Measurements from ENCODE around the gene CNTNAP2. TPM values are rescaled to one million over a fixed set of nuclear protein-coding genes. Genes with fewer than 3 reads are reported as not detected.

Gene CNTNAP2
- total and polyA plus RNA-seq, 2 of the 8 experiments (the other 6 are each of a cell fraction or from before 2014, with no cell fraction given) = 27.9 to 71.0 TPM

DNA sequence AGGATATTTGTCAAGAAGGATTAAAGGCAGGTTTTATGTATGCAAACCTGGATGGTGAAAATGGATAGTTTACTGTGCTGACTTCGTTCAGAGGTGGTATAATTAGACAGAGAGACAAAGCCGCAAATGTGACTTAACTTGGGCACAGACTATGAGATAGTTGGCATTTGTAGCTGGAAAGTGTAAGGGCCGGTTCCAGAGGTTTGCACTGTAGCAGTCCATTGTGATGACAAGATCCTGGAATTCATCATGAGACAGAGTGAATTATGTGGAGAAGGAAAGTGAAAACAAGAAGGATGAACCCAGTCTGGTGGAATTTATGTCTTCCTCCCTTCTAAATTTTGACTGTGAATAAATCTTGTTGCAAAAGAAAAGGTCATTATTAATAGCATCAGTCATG lies 139.0 kb downstream of the CNTNAP2 start (continued):
- TF ChIP-seq, protein P1, sequence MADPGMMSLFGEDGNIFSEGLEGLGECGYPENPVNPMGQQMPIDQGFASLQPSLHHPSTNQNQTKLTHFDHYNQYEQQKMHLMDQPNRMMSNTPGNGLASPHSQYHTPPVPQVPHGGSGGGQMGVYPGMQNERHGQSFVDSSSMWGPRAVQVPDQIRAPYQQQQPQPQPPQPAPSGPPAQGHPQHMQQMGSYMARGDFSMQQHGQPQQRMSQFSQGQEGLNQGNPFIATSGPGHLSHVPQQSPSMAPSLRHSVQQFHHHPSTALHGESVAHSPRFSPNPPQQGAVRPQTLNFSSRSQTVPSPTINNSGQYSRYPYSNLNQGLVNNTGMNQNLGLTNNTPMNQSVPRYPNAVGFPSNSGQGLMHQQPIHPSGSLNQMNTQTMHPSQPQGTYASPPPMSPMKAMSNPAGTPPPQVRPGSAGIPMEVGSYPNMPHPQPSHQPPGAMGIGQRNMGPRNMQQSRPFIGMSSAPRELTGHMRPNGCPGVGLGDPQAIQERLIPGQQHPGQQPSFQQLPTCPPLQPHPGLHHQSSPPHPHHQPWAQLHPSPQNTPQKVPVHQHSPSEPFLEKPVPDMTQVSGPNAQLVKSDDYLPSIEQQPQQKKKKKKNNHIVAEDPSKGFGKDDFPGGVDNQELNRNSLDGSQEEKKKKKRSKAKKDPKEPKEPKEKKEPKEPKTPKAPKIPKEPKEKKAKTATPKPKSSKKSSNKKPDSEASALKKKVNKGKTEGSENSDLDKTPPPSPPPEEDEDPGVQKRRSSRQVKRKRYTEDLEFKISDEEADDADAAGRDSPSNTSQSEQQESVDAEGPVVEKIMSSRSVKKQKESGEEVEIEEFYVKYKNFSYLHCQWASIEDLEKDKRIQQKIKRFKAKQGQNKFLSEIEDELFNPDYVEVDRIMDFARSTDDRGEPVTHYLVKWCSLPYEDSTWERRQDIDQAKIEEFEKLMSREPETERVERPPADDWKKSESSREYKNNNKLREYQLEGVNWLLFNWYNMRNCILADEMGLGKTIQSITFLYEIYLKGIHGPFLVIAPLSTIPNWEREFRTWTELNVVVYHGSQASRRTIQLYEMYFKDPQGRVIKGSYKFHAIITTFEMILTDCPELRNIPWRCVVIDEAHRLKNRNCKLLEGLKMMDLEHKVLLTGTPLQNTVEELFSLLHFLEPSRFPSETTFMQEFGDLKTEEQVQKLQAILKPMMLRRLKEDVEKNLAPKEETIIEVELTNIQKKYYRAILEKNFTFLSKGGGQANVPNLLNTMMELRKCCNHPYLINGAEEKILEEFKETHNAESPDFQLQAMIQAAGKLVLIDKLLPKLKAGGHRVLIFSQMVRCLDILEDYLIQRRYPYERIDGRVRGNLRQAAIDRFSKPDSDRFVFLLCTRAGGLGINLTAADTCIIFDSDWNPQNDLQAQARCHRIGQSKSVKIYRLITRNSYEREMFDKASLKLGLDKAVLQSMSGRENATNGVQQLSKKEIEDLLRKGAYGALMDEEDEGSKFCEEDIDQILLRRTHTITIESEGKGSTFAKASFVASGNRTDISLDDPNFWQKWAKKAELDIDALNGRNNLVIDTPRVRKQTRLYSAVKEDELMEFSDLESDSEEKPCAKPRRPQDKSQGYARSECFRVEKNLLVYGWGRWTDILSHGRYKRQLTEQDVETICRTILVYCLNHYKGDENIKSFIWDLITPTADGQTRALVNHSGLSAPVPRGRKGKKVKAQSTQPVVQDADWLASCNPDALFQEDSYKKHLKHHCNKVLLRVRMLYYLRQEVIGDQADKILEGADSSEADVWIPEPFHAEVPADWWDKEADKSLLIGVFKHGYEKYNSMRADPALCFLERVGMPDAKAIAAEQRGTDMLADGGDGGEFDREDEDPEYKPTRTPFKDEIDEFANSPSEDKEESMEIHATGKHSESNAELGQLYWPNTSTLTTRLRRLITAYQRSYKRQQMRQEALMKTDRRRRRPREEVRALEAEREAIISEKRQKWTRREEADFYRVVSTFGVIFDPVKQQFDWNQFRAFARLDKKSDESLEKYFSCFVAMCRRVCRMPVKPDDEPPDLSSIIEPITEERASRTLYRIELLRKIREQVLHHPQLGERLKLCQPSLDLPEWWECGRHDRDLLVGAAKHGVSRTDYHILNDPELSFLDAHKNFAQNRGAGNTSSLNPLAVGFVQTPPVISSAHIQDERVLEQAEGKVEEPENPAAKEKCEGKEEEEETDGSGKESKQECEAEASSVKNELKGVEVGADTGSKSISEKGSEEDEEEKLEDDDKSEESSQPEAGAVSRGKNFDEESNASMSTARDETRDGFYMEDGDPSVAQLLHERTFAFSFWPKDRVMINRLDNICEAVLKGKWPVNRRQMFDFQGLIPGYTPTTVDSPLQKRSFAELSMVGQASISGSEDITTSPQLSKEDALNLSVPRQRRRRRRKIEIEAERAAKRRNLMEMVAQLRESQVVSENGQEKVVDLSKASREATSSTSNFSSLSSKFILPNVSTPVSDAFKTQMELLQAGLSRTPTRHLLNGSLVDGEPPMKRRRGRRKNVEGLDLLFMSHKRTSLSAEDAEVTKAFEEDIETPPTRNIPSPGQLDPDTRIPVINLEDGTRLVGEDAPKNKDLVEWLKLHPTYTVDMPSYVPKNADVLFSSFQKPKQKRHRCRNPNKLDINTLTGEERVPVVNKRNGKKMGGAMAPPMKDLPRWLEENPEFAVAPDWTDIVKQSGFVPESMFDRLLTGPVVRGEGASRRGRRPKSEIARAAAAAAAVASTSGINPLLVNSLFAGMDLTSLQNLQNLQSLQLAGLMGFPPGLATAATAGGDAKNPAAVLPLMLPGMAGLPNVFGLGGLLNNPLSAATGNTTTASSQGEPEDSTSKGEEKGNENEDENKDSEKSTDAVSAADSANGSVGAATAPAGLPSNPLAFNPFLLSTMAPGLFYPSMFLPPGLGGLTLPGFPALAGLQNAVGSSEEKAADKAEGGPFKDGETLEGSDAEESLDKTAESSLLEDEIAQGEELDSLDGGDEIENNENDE (IDR thresholded peaks at IDR 0.05; ENCODE audit: insufficient replicate concordance, low read length) = no peak
- no peak for TF ChIP-seq BRCA1 (IDR thresholded peaks at IDR 0.05; ENCODE audit: low read depth, low read length)
- no peak for TF ChIP-seq KDM5A (IDR thresholded peaks at IDR 0.05; ENCODE audit: low read length)
- TF ChIP-seq HDAC6 (IDR thresholded peaks at IDR 0.05; ENCODE audit: low read depth, low read length) = no peak
- no peak for TF ChIP-seq CBX8 (IDR thresholded peaks at IDR 0.05; ENCODE audit: borderline replicate concordance, low read depth, low read length)
